ENCODE data around the gene ATP5IF1. TPM values are rescaled to one million over a fixed set of nuclear protein-coding genes. Genes with fewer than 3 reads are reported as not detected.

The ATP5IF1 gene
- total and polyA plus RNA-seq, 2 of the 8 experiments (the other 6 are each of a cell fraction or from before 2014, with no cell fraction given), result 198 to 242 TPM

- no peak overlapping the region for H4K5ac ChIP-seq (ENCODE audit: insufficient read length, low read depth, low read length)
- no peak overlapping the region for H4K8ac ChIP-seq (ENCODE audit: extremely low read depth, insufficient read depth, low read length)
- DNase-seq (ENCODE audit: low read depth in 1 of 2, low spot score in 2 of 2) (no peak), FAIRE-seq (no peak)
- 95% methylated on average over 13 of the region's 13 CpGs; no CpG with 5 or more reads in 1 of the 2 experiments for WGBS, 2 experiments (ENCODE audit: extremely low coverage in 1 of 2, insufficient coverage in 1 of 2, insufficient read length in 1 of 2, insufficient replicate concordance in 2 of 2, low coverage in 1 of 2, low lambda C conversion rate in 2 of 2, missing lambda C conversion rate in 1 of 2)
- H2BK15ac ChIP-seq (ENCODE audit: low read length), result no peak overlapping the region
- no peak overlapping the region for H3K56ac ChIP-seq (replicated peaks; ENCODE audit: insufficient read length, low read depth, low read length)
- no peak overlapping the region for H3K4me2 ChIP-seq (ENCODE audit: insufficient read depth in 1 of 2, low read depth in 2 of 2, low read length in 2 of 2)
- H3K23me2 ChIP-seq (ENCODE audit: low read depth, low read length), result no peaks in the 10 kb centered on the region
- no peaks in the 10 kb centered on the region for H4K20me1 ChIP-seq (replicated peaks in 1 of 2; ENCODE audit: control insufficient read depth in 1 of 2, insufficient read depth in 2 of 2, low read length in 2 of 2)
- CTCF ChIA-PET (ENCODE audit: partially characterized antibody), result interaction anchor here (0.7 to 2.4 kb wide), 3 partner anchors 9 to 244 kb away, joined by 3 to 5 read pairs (median 4); no protein-coding TSS in a partner anchor
- H3K9me3 ChIP-seq (ENCODE audit: insufficient read depth in 2 of 2, low read depth in 1 of 2, low read length in 1 of 2), result no peaks in the 10 kb centered on the region
- no peak overlapping the region for H3K4ac ChIP-seq (replicated peaks; ENCODE audit: insufficient read length, low read depth, low read length)
- H2AFZ ChIP-seq (ENCODE audit: low read length), result no peak overlapping the region
- H3K4me3 ChIP-seq (ENCODE audit: extremely low read depth in 1 of 4, insufficient read depth in 2 of 4, low read depth in 3 of 4, low read length in 4 of 4), result no peak overlapping the region
- no peak overlapping the region for H3K14ac ChIP-seq (ENCODE audit: insufficient read length)
- H3K27ac ChIP-seq (ENCODE audit: low read depth, low read length), result no peak overlapping the region
- no peak overlapping the region for H3K9ac ChIP-seq (replicated peaks in 1 of 4; ENCODE audit: extremely low read depth in 1 of 4, low read depth in 3 of 4, low read length in 3 of 4)
- H3K18ac ChIP-seq (ENCODE audit: extremely low read depth, low read length), result no peak overlapping the region
- no peaks in the 10 kb centered on the region for H3K79me2 ChIP-seq (ENCODE audit: control insufficient read depth in 1 of 2, insufficient read depth in 2 of 2, low read length in 2 of 2)
- H2AK5ac ChIP-seq (ENCODE audit: low read depth, low read length), result no peak overlapping the region
- H3K27me3 ChIP-seq (replicated peaks in 1 of 4; ENCODE audit: control insufficient read depth in 3 of 4, extremely low read depth in 1 of 4, insufficient read depth in 3 of 4, low read length in 3 of 4), result no peaks in the 10 kb centered on the region
- no peaks in the 10 kb centered on the region for H3K36me3 ChIP-seq (ENCODE audit: control insufficient read depth in 2 of 4, insufficient read depth in 4 of 4, low read length in 3 of 4)
- POLR2A ChIA-PET (ENCODE audit: partially characterized antibody), result interaction anchor here (0.8 to 12.3 kb wide), 7 partner anchors 7 to 265 kb away, joined by 3 to 296 read pairs (median 5); partner anchors contain the start of genes ATP5IF1, DNAJC8 and SESN2
- H3K79me1 ChIP-seq (ENCODE audit: low read depth, low read length), result no peaks in the 10 kb centered on the region
- no peak overlapping the region for H2BK20ac ChIP-seq (ENCODE audit: low read length)
- no peak overlapping the region for H2BK120ac ChIP-seq (replicated peaks; ENCODE audit: low read depth, low read length)
- H2BK12ac ChIP-seq (ENCODE audit: low read depth, low read length), result no peak overlapping the region
- H2BK5ac ChIP-seq (ENCODE audit: low read depth, low read length), result no peak overlapping the region
- H4K91ac ChIP-seq (replicated peaks; ENCODE audit: insufficient read length, low read length), result no peak overlapping the region
- H3K23ac ChIP-seq (ENCODE audit: insufficient read length), result no peak overlapping the region
- H3K4me1 ChIP-seq (replicated peaks in 1 of 4; ENCODE audit: control insufficient read depth in 3 of 4, insufficient read depth in 4 of 4, low read length in 3 of 4), result peaks cover 6 to 15% (median 9%) of the 10 kb centered on the region in 4 experiments; a peak in 6 of 7 replicates
- TF ChIP-seq ATF3 (IDR thresholded peaks at IDR 0.05; ENCODE audit: insufficient read depth, low read depth, low read length) (no peak), POLR2A (IDR thresholded peaks at IDR 0.05; ENCODE audit: control extremely low read depth in 1 of 2, low read depth in 2 of 2, low read length in 2 of 2) (no peak), RAD21 (IDR thresholded peaks at IDR 0.05 in 1 of 2, conservative IDR thresholded peaks at IDR 0.05 in 1 of 2; ENCODE audit: low read depth in 2 of 2, low read length in 2 of 2) (no peak), SP2 (IDR thresholded peaks at IDR 0.05; ENCODE audit: low read length) (no peak), CREB1 (IDR thresholded peaks at IDR 0.05) (no peak), NRF1 (IDR thresholded peaks at IDR 0.05; ENCODE audit: low read depth, low read length) (no peak), MAFK (IDR thresholded peaks at IDR 0.05; ENCODE audit: low read depth, low read length) (no peak), NANOG (IDR thresholded peaks at IDR 0.05; ENCODE audit: insufficient read depth, low read depth, low read length, poor library complexity, severe bottlenecking) (no peak), SUZ12 (IDR thresholded peaks at IDR 0.05; ENCODE audit: low read length) (no peak)
Observed at GRCh38 chr1:28244549-28245251, 8.8 kb downstream of the ATP5IF1 start.

Measured in H1 (cell line).